BJ (cell line): ENCODE measurements around the gene PLEKHD1. TPM values are rescaled to one million over a fixed set of nuclear protein-coding genes. Genes with fewer than 3 reads are reported as not detected.
"Not testable (repeated sequence)": the region's sequence is repeated elsewhere in the genome, so short reads cannot be mapped to it uniquely, and the experiment has no call there.

Experiments used
- CTCF ChIA-PET: fragments of 350-600 bp; formaldehyde crosslinking; extraction: SDS; loops from one replicate; lab custom pipeline; 2021; ENCODE audit warnings: antibody characterized with exemption, inconsistent platforms; lab: Yijun Ruan, JAX
- POLR2A ChIA-PET: fragments of 300-600 bp; sonication (Branson Sonifier 250); formaldehyde crosslinking; extraction: SDS; loops from one replicate; lab custom pipeline; 2021; ENCODE audit warnings: antibody characterized with exemption; lab: Charles Lee
- DNase-seq: peaks from one replicate; pipeline ENCODE4 v3.0.0-alpha.2; 2011; ENCODE audit warnings: low read depth
- H3K27me3 ChIP-seq: 2 replicates; pipeline ENCODE4 v1.6.0; 2011; ENCODE audit warnings: low read length; ENCODE audit not compliant: control insufficient read depth, insufficient read depth
- H3K36me3 ChIP-seq: 2 replicates; pipeline ENCODE4 v1.5.1; 2011; ENCODE audit warnings: low read length; ENCODE audit not compliant: control insufficient read depth, insufficient read depth
- H3K4me3 ChIP-seq: 2 replicates; pipeline ENCODE4 v1.5.1; 2011; ENCODE audit warnings: low read depth, mild to moderate bottlenecking, control low read depth, low read length
- CTCF ChIP-seq: IDR thresholded peaks from 2 replicates; pipeline ENCODE4 v1.5.1; 2011; ENCODE audit warnings: low read depth, mild to moderate bottlenecking, control low read depth, inconsistent platforms, low read length, moderate library complexity; ENCODE audit not compliant: insufficient read depth
- polyA plus RNA-seq: library from polyadenylated mRNA; depleted of rRNA; stranded (reverse); fragments of >200 nt; gene quantifications from 2 replicates; pipeline ENCODE4 v1.2.3, GENCODE V29; 2011

PLEKHD1 gene
- polyA plus RNA-seq, 1 experiment: 0.01 TPM

GRCh38 chr14:69493038-69493437 is 8.5 kb downstream of the PLEKHD1 start:
- no peak overlapping the region for H3K4me3 ChIP-seq
- H3K36me3 ChIP-seq: no peaks in the 10 kb centered on the region
- no peak for TF ChIP-seq CTCF
- POLR2A ChIA-PET: no interaction called here
- DNase-seq: no peak
- peaks cover 8% of the 10 kb centered on the region for H3K27me3 ChIP-seq
- CTCF ChIA-PET: interaction anchor here (0.9 to 1.4 kb wide), 4 partner anchors 18 to 86 kb away, joined by 3 to 4 read pairs (median 4); partner anchors contain the start of gene CCDC177

- Histone ChIP-seq H3K36me3 (no peaks in the 10 kb centered on the region), H3K4me3 (no peak overlapping the region), H3K27me3 (peaks cover 4% of the 10 kb centered on the region; the same call in 1 of the 2 replicates)
- TF ChIP-seq CTCF: no peak
- ChIA-PET CTCF (interaction anchor here (1.2 to 1.6 kb wide), 4 partner anchors 11 to 86 kb away, joined by 3 to 5 read pairs (median 4); no protein-coding TSS in a partner anchor), POLR2A (no interaction called here)
- no peak for DNase-seq
Measured at GRCh38 chr14:69493791-69494190, 9.3 kb downstream of the PLEKHD1 start.

GRCh38 chr14:69495341-69495921 is 10.9 kb downstream of the PLEKHD1 start:
- POLR2A ChIA-PET: no interaction called here
- Histone ChIP-seq H3K36me3 (no peaks in the 10 kb centered on the region), H3K4me3 (no peak overlapping the region), H3K27me3 (peaks cover 5% of the 10 kb centered on the region)
- TF ChIP-seq CTCF: no peak
- CTCF ChIA-PET: no interaction called here
- no peak for DNase-seq

- DNase-seq, H3K27me3 ChIP-seq, H3K36me3 ChIP-seq, H3K4me3 ChIP-seq, CTCF ChIA-PET, POLR2A ChIA-PET: not testable (repeated sequence)
Measured at GRCh38 chr14:69497866-69498265, 13.3 kb downstream of the PLEKHD1 start.

- CTCF ChIA-PET: interaction anchor here (0.8 kb wide), 1 partner anchor 12 kb away, joined by 3 read pairs; no protein-coding TSS in a partner anchor
- H3K4me3 ChIP-seq, H3K27me3 ChIP-seq, POLR2A ChIA-PET, DNase-seq, H3K36me3 ChIP-seq: not testable (repeated sequence)
Measured at GRCh38 chr14:69498286-69498685, 13.8 kb downstream of the PLEKHD1 start.

GRCh38 chr14:69499436-69499835 is 14.9 kb downstream of the PLEKHD1 start:
- CTCF ChIA-PET: interaction anchor here (0.8 kb wide), 1 partner anchor 13 kb away, joined by 3 read pairs; no protein-coding TSS in a partner anchor
- DNase-seq: no peak
- POLR2A ChIA-PET: no interaction called here
- TF ChIP-seq CTCF: no peak
- H3K36me3 ChIP-seq: no peaks in the 10 kb centered on the region
- peaks cover 8% of the 10 kb centered on the region for H3K27me3 ChIP-seq
- no peak overlapping the region for H3K4me3 ChIP-seq
